ENCODE measurements around the gene NAV2. TPM values are rescaled to one million over a fixed set of nuclear protein-coding genes. Genes with fewer than 3 reads are reported as not detected.

Gene NAV2
- total RNA-seq, 1 experiment from 2014 or later = 63.5 TPM

DNA sequence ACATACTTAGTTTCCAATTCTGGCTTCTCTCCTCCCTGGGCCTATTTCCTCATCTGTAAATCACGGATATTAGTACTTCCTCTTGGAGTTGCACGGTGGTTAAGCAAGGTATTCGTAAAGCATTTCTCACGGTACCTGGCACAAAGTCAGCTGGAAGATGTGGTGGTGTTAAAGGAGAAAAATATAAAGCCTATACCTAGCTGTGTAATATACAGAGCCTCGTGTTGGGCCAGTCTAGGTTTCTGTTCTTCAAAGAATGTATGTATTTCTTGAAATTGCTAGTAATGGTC lies 400.5 kb downstream of the NAV2 start:
- DNase-seq = no peak
- no peaks in the 10 kb centered on the region for H3K27me3 Mint-ChIP-seq (ENCODE audit: insufficient read depth, unreplicated experiment)
- H3K4me1 Mint-ChIP-seq (ENCODE audit: low read depth, unreplicated experiment) = no peaks in the 10 kb centered on the region
- no peaks in the 10 kb centered on the region for H3K9me3 Mint-ChIP-seq (ENCODE audit: unreplicated experiment)
- no peak overlapping the region for H3K4me3 Mint-ChIP-seq (ENCODE audit: unreplicated experiment)
- H3K36me3 ChIP-seq (ENCODE audit: control insufficient read depth, insufficient read depth, low read length) = peaks cover 5% of the 10 kb centered on the region
- H3K27me3 ChIP-seq (replicated peaks; ENCODE audit: control insufficient read depth, insufficient read depth, low read length) = no peaks in the 10 kb centered on the region
- no TSS peak for BruUV-seq (replicated peaks)
- H3K36me3 Mint-ChIP-seq (ENCODE audit: insufficient read depth, unreplicated experiment) = peaks cover 78% of the 10 kb centered on the region
- intact Hi-C loops (cut with micrococcal nuclease; ENCODE audit: unreplicated experiment) = loop anchor here (5.0 kb wide), 1 partner anchor 91 kb away; no protein-coding TSS in a partner anchor
- 0 out of 2 replicates have a peak, but pooled peaks cover 3% of the 10 kb centered on the region for H3K4me1 ChIP-seq
- no peaks in the 10 kb centered on the region for H3K9me3 ChIP-seq
- H3K4me3 ChIP-seq (ENCODE audit: low read depth, low read length) = no peak overlapping the region
- ChIA-PET CTCF (no interaction called here), POLR2A (no interaction called here)
- no peak overlapping the region for H3K27ac Mint-ChIP-seq (ENCODE audit: unreplicated experiment)
- no peak for TF ChIP-seq CTCF (IDR thresholded peaks at IDR 0.05; ENCODE audit: insufficient read depth in 1 of 2, low read depth in 1 of 2, low read length in 1 of 2, severe bottlenecking in 1 of 2, unreplicated experiment in 1 of 2)

- H3K27ac Mint-ChIP-seq (ENCODE audit: unreplicated experiment) = no peak overlapping the region
- no peak for DNase-seq
- no peaks in the 10 kb centered on the region for H3K9me3 Mint-ChIP-seq (ENCODE audit: unreplicated experiment)
Measured at GRCh38 chr11:20114588-20114987, 402.0 kb downstream of the NAV2 start.

GRCh38 chr11:20116825-20117224 lies 404.2 kb downstream of the NAV2 start:
- Histone ChIP-seq H3K9me3 (no peaks in the 10 kb centered on the region), H3K27me3 (replicated peaks; ENCODE audit: control insufficient read depth, insufficient read depth, low read length) (no peaks in the 10 kb centered on the region), H3K4me1 (0 out of 2 replicates have a peak, but pooled peaks cover 3% of the 10 kb centered on the region), H3K36me3 (ENCODE audit: control insufficient read depth, insufficient read depth, low read length) (peaks cover 4% of the 10 kb centered on the region), H3K4me3 (ENCODE audit: low read depth, low read length) (no peak overlapping the region)
- Mint-ChIP-seq H3K9me3 (ENCODE audit: unreplicated experiment) (no peaks in the 10 kb centered on the region), H3K36me3 (ENCODE audit: insufficient read depth, unreplicated experiment) (peaks cover 70% of the 10 kb centered on the region), H3K27ac (ENCODE audit: unreplicated experiment) (no peak overlapping the region), H3K4me3 (ENCODE audit: unreplicated experiment) (no peak overlapping the region), H3K4me1 (ENCODE audit: low read depth, unreplicated experiment) (no peaks in the 10 kb centered on the region), H3K27me3 (ENCODE audit: insufficient read depth, unreplicated experiment) (no peaks in the 10 kb centered on the region)
- TF ChIP-seq CTCF (IDR thresholded peaks at IDR 0.05; ENCODE audit: insufficient read depth in 1 of 2, low read depth in 1 of 2, low read length in 1 of 2, severe bottlenecking in 1 of 2, unreplicated experiment in 1 of 2) = no peak
- DNase-seq = no peak
- ChIA-PET POLR2A (no interaction called here), CTCF (interaction anchor here (0.7 kb wide), 1 partner anchor 11 kb away, joined by 3 read pairs; no protein-coding TSS in a partner anchor)
- intact Hi-C loops (cut with micrococcal nuclease; ENCODE audit: unreplicated experiment) = no loop called here
- BruUV-seq (replicated peaks) = no TSS peak

More at GRCh38 chr11:20114588-20114987, 402.0 kb downstream of the NAV2 start:
- H3K36me3 Mint-ChIP-seq (ENCODE audit: insufficient read depth, unreplicated experiment) = peaks cover 81% of the 10 kb centered on the region
- peaks cover 5% of the 10 kb centered on the region for H3K36me3 ChIP-seq (ENCODE audit: control insufficient read depth, insufficient read depth, low read length)
- H3K9me3 ChIP-seq = no peaks in the 10 kb centered on the region
- H3K4me3 ChIP-seq (ENCODE audit: low read depth, low read length) = no peak overlapping the region
- H3K4me1 Mint-ChIP-seq (ENCODE audit: low read depth, unreplicated experiment) = no peaks in the 10 kb centered on the region
- no peaks in the 10 kb centered on the region for H3K27me3 Mint-ChIP-seq (ENCODE audit: insufficient read depth, unreplicated experiment)
- 0 out of 2 replicates have a peak, but pooled peaks cover 3% of the 10 kb centered on the region for H3K4me1 ChIP-seq
- no peaks in the 10 kb centered on the region for H3K27me3 ChIP-seq (replicated peaks; ENCODE audit: control insufficient read depth, insufficient read depth, low read length)
- no peak overlapping the region for H3K4me3 Mint-ChIP-seq (ENCODE audit: unreplicated experiment)
- CTCF ChIA-PET = no interaction called here
- intact Hi-C loops (cut with micrococcal nuclease; ENCODE audit: unreplicated experiment) = loop anchor here (5.0 kb wide), 1 partner anchor 92 kb away; no protein-coding TSS in a partner anchor
- BruUV-seq (replicated peaks) = no TSS peak
- POLR2A ChIA-PET = no interaction called here
- no peak for TF ChIP-seq CTCF (IDR thresholded peaks at IDR 0.05; ENCODE audit: insufficient read depth in 1 of 2, low read depth in 1 of 2, low read length in 1 of 2, severe bottlenecking in 1 of 2, unreplicated experiment in 1 of 2)
